ENCODE results near the gene GPC2. TPM values are rescaled to one million over a fixed set of nuclear protein-coding genes. Genes with fewer than 3 reads are reported as not detected.

Gene GPC2
- total RNA-seq, 1 experiment from 2014 or later: 23.3 TPM

DNA sequence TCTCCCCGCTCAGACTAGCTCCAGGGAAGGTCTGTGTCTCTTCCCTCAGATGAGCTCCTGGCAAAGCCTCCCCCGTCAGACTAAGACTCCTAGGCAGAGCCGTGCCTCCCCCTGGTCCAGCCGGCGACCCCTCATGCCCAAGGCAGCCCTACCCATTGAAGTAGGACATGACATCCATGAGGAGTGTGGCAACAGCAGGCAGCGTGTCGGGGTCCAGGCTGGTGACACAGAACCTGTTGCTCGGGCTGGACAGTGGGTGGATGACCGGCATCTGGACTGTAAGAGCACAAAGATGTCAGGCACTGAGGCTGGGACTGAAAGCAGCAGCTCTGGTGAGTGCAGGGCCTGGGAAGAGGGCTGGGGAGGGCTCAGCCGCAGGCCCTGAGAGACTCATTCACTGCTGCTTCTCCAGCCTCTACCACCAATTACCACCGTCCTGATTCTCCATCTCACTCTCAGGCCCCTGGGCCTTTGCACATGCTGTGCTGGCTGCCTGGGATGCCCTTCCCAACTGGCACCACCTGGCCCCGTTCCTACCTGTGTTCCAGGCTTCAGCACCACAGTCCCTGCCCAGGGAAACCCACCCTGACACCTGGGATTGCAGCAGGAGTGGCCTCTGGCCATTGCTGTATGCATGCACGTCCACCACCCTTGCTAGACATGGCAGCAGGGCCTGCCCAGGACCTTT, 45.4 kb upstream of the GPC2 start:
- POLR2A ChIA-PET (ENCODE audit: low non-redundant PET): no interaction called here
- no peaks in the 10 kb centered on the region for H3K9me3 ChIP-seq (ENCODE audit: low read depth, low read length, poor library complexity, severe bottlenecking)
- DNase-seq (ENCODE audit: low spot score): no peak
- BruUV-seq (replicated peaks): no TSS peak
- no peaks in the 10 kb centered on the region for H3K36me3 ChIP-seq (ENCODE audit: insufficient read depth, low read length, poor library complexity, severe bottlenecking)
- H3K4me1 ChIP-seq (ENCODE audit: insufficient read depth, low read length, poor library complexity, severe bottlenecking): no peaks in the 10 kb centered on the region
- no peak overlapping the region for H3K27ac ChIP-seq (ENCODE audit: low read depth, low read length, poor library complexity, severe bottlenecking)
- TF ChIP-seq CTCF (conservative IDR thresholded peaks at IDR 0.05; ENCODE audit: low read depth, low read length): no peak
- no peak for TF ChIP-seq EZH2 (IDR thresholded peaks at IDR 0.05; ENCODE audit: borderline replicate concordance, low read depth, low read length, poor library complexity, severe bottlenecking)
- H3K4me3 ChIP-seq (ENCODE audit: low read depth, low read length, poor library complexity, severe bottlenecking): no peak overlapping the region
- H3K27me3 ChIP-seq (replicated peaks; ENCODE audit: insufficient read depth, low read depth, low read length, poor library complexity): no peaks in the 10 kb centered on the region
- intact Hi-C loops (cut with micrococcal nuclease; ENCODE audit: unreplicated experiment): no loop called here
- CTCF ChIA-PET: interaction anchor here (0.6 kb wide), 1 partner anchor 89 kb away, joined by 3 read pairs; no protein-coding TSS in a partner anchor

DNA sequence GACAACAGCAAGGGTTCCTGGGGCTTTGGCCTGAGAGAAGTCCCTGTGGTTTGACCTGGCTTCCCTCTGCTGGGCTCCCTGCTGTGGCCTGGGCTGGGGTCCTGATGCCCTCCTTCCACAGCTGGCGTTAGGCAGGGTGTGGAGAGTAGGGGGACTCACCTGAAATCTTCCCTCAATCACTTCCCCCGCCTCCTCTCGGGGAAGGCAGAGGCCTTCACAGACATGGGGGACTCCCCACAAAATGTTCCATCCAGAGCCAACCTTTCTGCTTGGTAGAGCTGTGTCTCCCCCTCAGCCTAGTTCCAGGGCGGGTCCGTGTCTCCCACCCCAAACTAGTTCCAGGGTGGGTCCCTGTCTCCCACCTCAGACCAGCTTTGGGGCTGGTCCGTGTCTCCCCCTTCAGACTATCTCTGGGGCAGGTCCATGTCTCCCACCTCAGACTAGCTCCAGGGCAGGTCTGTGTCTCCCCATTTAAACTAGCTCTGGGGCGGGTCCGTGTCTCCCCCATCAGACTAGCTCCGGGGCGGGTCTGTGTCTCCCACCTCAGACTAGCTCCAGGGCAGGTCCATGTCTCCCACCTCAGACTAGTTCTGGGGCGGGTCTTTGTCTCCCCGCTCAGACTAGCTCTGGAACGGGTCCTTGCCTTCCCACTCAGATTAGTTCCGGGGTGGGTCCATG, 44.7 kb upstream of the GPC2 start:
- ChIA-PET POLR2A (ENCODE audit: low non-redundant PET) (no interaction called here), CTCF (no interaction called here)
- no peak for DNase-seq (ENCODE audit: low spot score)
- H3K9me3 ChIP-seq (ENCODE audit: low read depth, low read length, poor library complexity, severe bottlenecking): no peaks in the 10 kb centered on the region
- no peak overlapping the region for H3K27ac ChIP-seq (ENCODE audit: low read depth, low read length, poor library complexity, severe bottlenecking)
- intact Hi-C loops (cut with micrococcal nuclease; ENCODE audit: unreplicated experiment): no loop called here
- no peaks in the 10 kb centered on the region for H3K36me3 ChIP-seq (ENCODE audit: insufficient read depth, low read length, poor library complexity, severe bottlenecking)
- BruUV-seq (replicated peaks): no TSS peak
- TF ChIP-seq EZH2 (IDR thresholded peaks at IDR 0.05; ENCODE audit: borderline replicate concordance, low read depth, low read length, poor library complexity, severe bottlenecking) (no peak), CTCF (conservative IDR thresholded peaks at IDR 0.05; ENCODE audit: low read depth, low read length) (no peak)
- no peaks in the 10 kb centered on the region for H3K4me1 ChIP-seq (ENCODE audit: insufficient read depth, low read length, poor library complexity, severe bottlenecking)
- no peak overlapping the region for H3K4me3 ChIP-seq (ENCODE audit: low read depth, low read length, poor library complexity, severe bottlenecking)
- H3K27me3 ChIP-seq (replicated peaks; ENCODE audit: insufficient read depth, low read depth, low read length, poor library complexity): no peaks in the 10 kb centered on the region

DNA sequence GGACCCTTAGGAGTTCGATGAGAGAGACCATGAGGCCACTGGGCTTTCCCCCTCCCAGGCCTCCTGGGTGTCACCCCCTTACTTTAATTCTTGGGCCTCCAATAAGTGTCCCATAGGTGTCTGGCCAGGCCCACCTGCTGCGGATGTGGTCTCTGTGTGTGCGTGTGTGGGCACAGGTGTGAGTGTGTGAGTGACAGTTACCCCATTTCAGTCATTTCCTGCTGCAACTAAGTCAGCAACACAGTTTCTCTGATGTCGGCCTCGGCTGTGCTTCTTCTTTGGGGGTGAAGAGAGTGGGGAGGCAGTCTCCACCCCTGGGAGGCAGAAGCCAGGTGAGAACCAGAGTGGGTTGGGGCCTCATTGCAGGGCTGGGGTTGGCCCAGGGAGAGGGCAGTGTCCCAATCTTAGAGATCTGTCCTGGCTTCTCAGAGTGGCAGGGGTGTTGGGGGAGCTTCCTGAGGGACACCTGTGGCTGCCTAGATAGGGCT, 44.1 kb upstream of the GPC2 start:
- no peak for DNase-seq (ENCODE audit: low spot score)
- H3K27ac ChIP-seq (ENCODE audit: low read depth, low read length, poor library complexity, severe bottlenecking): no peak overlapping the region
- no peak overlapping the region for H3K4me3 ChIP-seq (ENCODE audit: low read depth, low read length, poor library complexity, severe bottlenecking)
- no peaks in the 10 kb centered on the region for H3K36me3 ChIP-seq (ENCODE audit: insufficient read depth, low read length, poor library complexity, severe bottlenecking)
- H3K27me3 ChIP-seq (replicated peaks; ENCODE audit: insufficient read depth, low read depth, low read length, poor library complexity): no peaks in the 10 kb centered on the region
- intact Hi-C loops (cut with micrococcal nuclease; ENCODE audit: unreplicated experiment): no loop called here
- no peaks in the 10 kb centered on the region for H3K4me1 ChIP-seq (ENCODE audit: insufficient read depth, low read length, poor library complexity, severe bottlenecking)
- no TSS peak for BruUV-seq (replicated peaks)
- no peaks in the 10 kb centered on the region for H3K9me3 ChIP-seq (ENCODE audit: low read depth, low read length, poor library complexity, severe bottlenecking)
- POLR2A ChIA-PET (ENCODE audit: low non-redundant PET): no interaction called here
- CTCF ChIA-PET: no interaction called here
- TF ChIP-seq EZH2 (IDR thresholded peaks at IDR 0.05; ENCODE audit: borderline replicate concordance, low read depth, low read length, poor library complexity, severe bottlenecking) (no peak), CTCF (conservative IDR thresholded peaks at IDR 0.05; ENCODE audit: low read depth, low read length) (no peak)

Measured in A673 (cell line).